Ishikawa (cell line): ENCODE results near the gene MCOLN2.

Experiments
- CEBPB ChIP-seq: IDR thresholded peaks from 2 replicates; pipeline ENCODE4 v1.6.1; 2012
- YY1 ChIP-seq: IDR thresholded peaks from 2 replicates; pipeline ENCODE4 v1.6.1; 2012; ENCODE audit warnings: low read depth

DNA sequence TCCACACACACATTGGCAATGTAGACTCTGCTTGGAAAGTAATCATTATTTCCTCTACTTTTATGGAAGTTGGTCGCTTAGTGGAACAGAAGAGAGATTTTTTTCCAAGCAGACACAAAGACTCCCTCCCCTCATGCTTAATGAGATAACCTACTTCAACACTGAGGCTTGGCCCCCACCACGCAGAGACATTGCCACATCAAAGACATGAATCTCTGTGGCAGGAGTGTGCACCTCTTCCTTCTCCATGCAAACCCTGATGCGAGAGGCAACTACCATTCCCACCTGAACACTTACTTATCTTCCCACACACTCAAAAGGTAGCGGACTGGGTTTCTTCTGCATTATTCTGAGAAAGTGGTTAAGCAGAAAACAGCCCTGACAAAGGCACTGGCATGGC, 66.6 kb downstream of the MCOLN2 start:
- TF ChIP-seq CEBPB (no peak), YY1 (no peak)
